GM19395 (cell line): ENCODE measurements around the gene PSMD8.
"Not testable (repeated sequence)": the region's sequence is repeated elsewhere in the genome, so short reads cannot be mapped to it uniquely, and the experiment has no call there.

Source experiments
- ATAC-seq: cut with Tn5 transposase; IDR thresholded peaks from one replicate; pipeline ENCODE4 v1.9.1; 2021; ENCODE audit warnings: mild to moderate bottlenecking, moderate library complexity; ENCODE audit not compliant: unreplicated experiment

The PSMD8 gene

DNA sequence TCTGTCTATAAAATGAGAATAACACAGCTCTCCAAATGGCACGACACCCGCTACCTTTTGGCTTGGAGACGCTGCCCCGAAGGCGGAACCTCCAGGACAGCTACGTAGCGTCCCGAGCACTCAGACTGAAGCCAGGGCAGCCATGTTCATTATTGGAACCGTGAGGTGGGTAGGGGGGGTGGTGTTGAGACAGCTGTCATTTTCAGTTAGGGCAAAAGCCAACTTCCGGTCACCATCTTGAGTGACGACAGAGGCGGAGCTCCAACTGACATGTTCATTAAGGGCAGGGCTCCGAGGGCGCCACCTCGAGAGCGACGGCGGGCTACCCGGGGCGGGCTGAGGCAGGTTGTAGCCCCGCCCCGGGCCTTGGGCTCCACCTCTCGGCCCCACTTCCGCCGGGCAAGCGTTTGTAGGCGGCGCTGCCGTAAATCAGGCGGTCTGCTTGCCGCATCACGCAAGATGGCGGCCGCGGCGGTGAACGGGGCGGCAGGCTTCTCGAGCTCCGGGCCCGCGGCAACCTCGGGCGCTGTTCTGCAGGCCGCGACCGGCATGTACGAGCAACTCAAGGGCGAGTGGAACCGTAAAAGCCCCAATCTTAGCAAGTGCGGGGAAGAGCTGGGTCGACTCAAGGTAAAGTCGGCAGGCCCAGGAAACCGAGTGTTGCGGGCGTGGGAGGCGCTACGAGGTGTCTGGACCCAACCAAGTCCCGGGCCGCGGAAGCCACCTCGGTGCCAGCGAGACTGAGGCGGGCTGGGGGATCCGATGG is at the start of gene PSMD8:
TSS of gene PSMD8 (plus strand) at position 240 of the 766 bp plus-strand sequence. CDS start at position 271, 31 bp downstream.
- ATAC-seq: peak; percentile 92

DNA sequence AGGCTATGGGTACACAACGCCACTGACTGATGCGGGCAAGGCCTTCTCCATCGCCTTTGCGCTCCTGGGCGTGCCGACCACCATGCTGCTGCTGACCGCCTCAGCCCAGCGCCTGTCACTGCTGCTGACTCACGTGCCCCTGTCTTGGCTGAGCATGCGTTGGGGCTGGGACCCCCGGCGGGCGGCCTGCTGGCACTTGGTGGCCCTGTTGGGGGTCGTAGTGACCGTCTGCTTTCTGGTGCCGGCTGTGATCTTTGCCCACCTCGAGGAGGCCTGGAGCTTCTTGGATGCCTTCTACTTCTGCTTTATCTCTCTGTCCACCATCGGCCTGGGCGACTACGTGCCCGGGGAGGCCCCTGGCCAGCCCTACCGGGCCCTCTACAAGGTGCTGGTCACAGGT is 47.8 kb upstream of the PSMD8 start:
- no peak for ATAC-seq

DNA sequence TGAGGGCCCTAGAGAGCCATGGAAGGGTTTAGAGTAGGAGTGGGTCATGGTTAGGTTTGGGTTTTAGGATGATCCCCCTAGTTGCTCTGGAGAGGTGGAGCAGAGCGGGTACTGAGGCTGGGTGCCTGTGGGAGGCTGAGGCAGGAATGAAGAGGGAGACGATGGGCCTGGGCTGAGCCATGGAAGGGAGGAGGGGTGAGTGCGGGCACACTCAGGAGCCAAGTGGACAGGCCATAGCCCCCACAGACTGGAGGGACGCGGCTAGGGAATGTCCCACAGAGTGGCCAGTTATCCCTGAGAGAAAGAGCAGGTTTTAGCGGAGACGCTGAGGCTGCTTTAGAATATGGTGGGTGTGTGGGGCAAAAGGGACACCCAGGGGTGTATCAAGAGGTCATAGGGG is 44.7 kb upstream of the PSMD8 start:
- ATAC-seq: no peak

DNA sequence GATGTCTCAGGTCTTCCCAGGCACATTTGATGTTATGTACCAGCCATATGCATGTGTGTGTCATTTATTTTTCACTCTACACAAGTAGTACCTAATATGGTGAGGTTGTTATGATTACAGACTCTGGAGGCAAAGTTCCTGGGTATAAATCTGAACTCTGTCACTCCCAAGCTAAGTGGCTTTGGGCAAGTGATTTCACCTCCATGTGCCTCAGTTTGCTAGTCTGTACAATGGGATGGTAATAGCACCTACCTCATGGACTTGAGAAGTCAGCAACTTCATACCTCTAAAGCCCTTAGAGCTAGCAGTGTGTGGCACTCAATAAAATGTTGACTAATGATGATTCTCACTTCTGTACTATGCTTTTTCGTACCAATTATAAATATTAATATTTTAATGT is 42.6 kb upstream of the PSMD8 start:
- ATAC-seq: no peak

DNA sequence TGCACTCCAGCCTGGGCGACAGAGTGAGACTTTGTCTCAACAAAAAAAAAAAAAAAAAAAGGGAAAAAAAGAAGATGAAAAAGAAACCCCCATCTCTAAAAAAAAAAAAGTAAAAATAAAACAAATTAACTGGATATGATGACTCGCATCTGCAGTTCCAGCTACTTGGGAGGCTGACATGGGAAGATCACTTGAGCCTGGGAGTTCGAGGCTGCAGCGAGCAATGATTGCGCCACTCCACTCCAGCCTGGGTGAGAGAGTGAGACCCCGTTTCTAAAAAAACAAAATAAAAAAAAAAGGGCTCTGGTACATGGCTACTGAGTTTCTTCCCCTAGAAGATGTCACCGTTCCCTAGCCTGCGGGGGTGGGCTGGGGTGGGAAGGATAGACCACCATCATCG is 41.1 kb upstream of the PSMD8 start:
- no peak for ATAC-seq

DNA sequence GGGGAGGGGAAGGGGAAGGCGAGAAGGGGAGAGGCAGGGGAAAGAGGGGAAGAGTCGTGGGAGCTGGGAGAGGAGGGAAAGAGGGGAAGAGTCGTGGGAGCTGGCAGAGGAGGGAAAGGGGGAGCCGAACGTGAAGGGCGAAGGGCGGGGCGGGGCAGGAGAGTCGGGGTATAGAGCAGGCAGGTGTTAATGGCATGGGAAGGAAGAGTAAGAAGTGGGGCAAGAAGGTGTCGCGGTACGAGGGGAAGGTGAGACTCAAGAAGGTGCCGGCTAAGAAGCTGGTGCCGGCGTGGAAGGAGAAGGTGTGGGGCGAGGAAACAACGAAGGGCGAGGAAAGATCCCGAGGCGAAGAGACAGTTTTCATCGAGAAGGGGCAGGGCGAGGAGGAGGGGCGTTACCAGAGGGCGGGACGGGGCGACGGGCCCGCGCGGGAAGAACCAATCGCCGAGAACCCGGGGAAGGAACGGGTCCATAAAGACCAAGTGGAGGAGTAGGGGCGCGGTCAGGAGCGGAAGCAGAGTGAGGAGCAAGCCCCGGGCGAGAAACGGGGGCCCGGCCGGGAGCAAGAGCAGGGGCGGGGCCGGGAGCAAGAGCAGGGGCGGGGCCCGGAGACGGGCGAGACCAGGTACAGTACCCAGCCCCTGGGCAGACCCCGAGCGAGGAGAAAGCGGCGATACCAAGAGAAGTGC is 38.3 kb upstream of the PSMD8 start:
- peak; percentile 65 for ATAC-seq

DNA sequence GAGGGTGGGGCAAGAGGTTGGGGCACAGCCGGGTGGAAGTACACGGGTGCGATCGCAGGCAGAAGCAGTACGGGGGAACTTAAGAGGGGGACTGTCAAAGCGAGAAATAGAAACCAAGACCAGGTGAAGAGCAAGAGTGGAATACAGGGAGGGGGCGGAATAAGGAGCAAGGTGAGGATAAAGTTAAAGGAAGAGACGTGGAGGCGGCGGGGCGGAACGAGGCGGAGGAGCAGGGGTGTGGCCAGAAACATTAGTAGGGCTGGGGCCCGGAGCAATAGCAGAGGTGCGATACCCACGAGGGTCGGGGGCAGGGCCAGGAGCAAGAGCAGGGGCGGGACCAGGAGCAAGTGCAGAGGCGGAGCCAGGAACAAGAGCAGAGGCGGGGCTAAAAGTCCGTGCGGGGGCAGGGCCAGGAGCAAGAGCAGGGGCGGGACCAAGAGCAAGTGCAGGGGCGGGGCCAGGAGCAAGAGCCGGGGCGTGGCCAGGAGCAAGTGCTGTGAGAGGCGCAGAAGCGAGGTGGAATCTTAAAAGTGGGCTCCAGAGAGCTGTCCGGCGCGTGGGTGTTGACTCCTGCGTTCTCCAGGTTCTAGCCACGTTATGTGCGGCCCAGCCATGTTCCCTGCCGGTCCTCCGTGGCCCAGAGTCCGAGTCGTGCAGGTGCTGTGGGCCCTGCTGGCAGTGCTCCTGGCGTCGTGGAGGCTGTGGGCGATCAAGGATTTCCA is 37.6 kb upstream of the PSMD8 start:
- ATAC-seq: peak; percentile 56

DNA sequence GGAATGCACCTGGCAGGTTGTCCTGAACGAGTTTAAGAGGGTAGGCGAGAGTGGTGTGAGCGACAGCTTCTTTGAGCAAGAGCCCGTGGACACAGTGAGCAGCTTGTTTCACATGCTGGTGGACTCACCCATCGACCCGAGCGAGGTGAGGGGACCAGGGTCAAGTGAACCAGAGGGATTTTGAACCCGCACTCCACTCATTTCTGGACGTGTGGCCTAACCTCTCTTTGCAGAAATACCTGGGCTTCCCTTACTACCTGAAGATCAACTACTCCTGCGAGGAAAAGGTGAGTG is 37.1 kb upstream of the PSMD8 start:
- no peak for ATAC-seq

DNA sequence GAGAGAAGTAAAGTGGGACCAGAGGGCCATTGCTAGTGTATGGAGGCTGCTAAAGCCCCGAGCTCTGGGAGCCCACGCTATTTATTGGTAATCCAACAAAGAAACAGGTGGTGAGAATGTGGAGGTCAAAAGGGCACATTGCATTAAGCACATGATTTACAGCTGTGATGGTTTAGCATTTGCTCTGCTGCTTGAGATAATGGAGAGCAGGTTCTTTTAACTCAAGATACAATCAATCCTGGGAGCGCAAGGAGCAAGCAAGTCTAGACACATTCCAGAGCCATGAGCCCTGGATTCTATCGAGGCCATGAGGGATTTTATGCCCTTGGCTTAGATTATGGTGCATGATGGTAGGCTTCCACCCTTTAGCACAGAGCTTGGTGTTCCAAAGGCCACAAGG is 35.4 kb upstream of the PSMD8 start:
- not testable (repeated sequence) for ATAC-seq

DNA sequence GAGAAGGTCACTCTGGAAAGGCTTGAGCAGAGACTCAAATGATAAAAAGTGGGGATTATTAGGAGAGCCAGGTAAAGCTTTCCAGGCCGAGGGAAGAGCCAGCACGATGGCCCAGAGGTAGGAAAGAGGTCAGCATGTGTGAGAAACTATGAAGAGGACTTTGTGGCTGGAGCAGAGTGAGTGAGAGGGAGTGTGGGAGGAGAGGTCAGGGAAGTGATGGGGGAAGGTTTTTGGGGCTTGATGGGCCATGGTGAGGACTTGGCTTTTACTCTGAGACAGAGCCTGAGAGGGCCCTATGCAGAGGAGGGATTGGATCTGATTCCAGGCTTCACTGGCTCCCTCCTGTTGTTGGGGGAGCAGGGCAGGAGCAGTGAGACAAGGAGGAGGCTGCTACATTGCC is 33.4 kb upstream of the PSMD8 start:
- no peak for ATAC-seq

DNA sequence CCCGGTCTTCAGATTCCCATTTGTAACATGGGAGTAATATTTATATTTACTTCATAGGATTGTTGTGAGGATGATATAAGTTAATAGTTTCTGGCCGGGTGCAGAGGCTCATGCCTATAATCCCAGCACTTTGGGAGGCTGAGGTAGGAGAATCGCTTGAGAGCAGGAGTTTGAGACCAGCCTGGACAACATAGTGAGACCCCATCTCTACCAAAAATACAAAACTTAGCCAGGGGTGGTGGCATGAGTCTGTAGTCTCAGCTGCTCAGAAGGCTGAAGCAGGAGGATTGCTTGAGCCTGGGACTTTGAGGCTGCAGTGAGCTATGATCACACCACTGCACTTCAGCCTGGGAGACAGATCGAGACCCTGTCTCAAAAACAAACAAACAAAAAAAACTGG is 27.5 kb upstream of the PSMD8 start:
- ATAC-seq: no peak

DNA sequence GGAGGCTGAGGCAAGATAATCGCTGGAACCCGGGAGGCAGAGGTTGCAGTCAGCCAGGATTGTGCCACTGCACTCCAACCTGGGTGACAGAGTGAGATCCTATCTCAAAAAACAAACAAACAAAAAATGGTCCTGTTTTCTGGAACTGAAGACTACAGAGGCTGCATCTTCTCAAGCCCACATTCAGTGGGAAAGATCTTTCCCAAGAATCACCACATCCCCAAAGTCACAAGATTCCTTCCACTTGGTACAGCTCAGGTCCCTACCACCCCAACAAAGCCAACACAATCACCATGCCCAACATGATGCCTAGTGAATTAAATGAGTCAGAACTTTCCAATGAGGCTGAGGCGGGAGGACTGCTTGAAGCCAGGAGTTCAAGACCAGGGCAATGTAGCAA is 23.5 kb upstream of the PSMD8 start:
- ATAC-seq: no peak

DNA sequence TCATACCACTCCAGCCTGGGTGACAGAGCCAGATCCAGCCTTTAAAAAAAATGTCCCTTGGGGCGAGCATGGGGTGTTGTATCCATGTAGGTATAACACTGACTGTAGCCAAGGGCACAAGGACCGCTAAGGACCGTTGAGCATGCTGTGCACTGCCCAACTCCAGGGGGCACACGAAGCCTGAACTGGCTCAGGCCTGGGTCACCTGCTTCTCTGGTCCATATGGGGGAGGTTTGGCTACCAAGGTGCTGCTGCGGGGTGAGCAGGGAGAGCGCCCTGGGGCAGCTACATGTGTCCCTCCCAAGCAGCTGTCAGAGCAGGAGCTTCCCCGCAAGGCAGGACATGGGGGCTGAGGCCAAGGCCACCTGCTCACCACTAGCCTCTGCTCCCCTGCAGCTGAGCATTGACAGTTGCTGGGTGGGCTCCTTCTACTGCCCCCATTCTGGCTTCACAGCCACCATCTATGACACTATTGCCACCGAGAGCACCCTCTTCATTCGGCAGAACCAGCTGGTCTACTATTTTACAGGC is 22.4 kb upstream of the PSMD8 start:
- ATAC-seq: no peak

DNA sequence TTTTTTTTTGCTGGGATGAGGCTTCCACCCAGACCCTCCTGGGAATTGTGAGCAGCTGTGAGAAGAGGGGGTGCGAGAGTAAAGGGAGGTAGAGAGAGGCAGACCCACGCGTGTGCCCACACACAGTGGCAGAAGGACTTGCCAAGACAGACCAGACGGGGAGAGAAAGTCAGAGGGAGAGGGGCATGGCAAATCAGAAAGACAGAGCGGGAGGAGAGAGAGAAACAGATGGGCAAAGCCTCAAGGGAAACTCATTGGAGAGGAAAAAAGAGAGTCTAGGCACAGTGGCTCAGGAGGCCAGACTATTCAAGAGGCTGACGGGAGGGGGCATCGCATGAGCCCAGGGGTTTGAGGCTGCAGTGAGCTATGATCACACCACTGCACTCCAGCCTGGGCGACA is 21.8 kb upstream of the PSMD8 start:
- no peak for ATAC-seq

DNA sequence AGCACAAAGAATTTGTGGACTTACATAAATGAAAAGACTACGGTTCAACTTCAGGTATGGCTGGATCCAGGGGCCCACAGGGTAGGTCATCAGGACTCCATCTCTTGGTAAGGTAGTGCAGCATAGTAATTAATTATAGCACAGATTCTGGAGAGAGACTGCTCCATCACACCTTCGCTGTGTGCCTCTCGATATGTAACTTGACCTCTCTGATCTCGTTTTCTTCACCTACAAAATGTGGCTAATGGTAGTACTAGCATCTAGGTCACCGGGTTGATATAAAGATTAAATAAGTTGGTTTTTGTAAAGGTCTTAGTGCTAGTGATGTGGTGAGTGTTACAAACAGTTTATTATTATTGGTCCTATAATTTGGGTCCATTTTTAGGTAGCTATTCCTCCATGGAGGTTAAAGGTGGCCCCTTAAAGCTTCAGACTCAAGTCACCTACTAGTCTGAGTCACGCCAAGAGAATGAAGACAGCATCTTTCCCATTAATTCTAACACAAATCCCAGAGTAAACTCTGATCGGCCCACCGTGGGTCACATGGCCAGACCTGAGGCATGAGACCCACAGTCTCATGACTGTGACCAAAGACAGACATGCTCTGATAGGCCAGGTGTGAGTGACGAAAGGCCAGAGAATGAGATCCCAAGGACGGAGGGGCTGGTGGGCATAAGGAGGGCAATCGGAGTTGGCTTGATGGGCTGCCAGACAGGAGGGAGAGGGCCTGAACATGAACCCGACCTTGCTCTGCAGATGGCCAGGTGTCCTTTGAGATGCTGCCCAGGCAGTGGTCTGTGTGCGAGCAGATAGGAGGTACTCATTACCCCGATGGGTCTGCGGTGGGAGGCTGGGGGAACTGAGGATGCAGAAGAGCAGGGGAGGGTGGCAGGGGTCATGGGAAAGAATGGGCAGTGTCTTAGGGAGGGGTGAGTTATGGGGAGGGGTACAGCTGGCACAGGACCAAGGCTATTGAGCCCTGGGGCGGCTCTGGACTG is 18.3 kb upstream of the PSMD8 start:
- ATAC-seq: no peak

DNA sequence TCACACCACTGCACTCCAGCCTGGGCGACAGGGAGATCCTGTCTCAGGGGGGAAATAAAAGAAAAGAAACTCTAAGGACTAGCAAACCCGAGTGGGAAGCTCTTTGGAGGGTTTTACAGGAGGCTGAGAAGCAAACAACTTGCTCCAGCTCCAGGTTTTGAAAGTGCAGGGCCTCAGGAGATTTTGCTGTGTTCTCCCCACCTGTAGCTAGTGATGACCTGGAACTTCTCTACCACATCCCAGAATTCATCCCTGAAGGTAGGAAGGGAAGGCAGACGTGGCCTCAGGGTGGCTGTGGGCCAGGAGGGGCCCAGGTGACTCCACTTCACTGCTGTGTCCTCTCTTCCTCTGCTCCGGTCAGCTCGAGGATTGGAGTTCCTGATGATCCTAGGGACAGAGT is 16.3 kb upstream of the PSMD8 start:
- no peak for ATAC-seq

DNA sequence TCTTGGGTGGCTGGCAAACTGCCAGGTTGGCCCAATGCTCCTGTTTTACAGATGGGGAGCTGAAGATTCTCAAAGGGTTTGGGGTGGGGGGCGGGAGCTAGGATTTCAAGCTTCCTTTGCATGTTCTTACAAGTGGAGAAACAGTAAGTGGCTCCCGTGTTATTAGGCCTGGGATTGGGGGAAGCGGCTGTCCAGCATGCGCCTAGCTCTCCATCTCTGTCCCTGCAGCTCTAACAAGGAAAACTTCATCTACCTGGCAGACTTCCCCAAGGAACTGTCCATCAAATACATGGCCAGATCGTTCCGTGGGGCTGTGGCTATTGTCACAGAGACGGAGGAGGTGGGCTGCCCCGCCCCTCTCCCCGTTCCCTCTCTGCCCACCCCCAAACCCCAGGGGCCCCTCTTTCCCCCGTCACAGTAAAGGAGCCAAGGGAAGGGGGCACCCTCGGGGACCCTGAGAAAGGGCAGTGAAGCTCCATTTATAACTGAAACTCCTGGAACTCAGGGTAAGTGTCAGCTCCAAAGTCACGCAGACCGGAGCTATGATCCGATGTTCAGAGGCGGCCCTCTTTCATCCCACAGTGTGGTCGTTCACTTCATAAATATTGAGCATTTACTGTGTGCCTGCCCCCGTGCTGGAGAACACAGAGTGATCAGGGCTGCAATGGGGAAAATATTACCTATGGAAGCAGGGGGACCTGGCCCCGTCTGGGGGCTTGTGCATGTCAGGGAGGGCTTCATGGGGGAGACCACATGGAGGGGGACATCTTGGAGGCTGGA is 14.9 kb upstream of the PSMD8 start:
- no peak for ATAC-seq

DNA sequence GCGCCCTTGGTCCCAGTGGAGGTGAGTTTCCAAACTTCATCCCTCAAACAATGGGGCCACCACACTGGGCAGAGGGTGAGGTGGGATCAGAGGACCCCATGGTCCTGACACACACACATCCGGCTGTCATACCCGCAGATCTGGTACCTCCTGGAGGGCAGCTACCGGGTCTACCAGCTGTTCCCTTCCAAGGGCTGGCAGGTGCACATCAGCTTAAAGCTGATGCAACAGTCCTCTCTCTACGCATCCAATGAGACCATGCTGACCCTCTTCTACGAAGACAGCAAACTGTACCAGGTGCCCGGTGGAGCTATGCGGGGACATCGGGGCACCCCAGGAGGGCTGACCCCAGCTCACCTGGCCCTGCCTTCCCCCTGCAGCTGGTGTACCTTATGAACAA is 14.0 kb upstream of the PSMD8 start:
- no peak for ATAC-seq

DNA sequence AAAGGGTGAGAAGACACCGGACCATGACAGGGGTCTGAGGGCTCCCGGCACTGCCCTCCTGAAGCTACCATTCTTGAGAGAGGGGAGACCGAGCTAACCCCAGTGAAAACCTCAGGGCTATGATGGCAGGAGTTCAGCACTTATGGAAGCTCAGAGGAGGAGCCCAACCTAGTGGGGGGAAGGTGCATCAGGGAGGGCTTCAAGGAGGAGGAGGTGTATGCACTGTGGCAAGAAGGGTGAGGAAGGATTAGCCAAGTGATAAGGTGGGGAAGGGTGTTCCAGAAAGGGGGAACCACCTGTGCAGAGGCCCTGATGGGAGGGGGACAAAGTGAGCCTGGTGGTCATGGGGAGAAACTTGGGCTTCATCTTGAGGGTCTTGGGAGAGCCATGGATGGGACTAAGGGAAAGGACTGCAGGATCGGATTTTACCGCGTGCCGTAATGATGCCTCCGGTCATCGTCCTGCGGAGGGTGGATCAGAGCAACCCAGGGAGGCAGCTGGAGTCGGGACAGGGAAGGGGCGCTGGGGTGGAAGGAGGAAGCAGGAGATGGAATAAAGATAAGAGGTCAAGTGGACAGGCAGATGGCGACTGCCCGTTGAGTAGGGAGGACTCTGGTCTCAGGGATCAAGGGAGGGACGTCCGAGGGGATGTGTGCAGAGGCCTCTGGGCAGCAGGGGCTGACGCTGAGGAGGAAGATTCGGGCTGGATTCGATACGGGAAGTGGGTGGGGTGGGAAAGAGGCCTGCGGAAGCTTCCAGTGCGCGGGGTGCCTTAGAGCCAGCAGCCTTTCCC is 13.3 kb upstream of the PSMD8 start:
- no peak for ATAC-seq
